WERI-Rb-1 (cell line): ENCODE measurements around the gene BSCL2.

Experiments used
- DNase-seq: peaks from one replicate; pipeline ENCODE4 v3.0.0-alpha.2; 2020
- H3K27ac ChIP-seq: fragments of 250-450 bp; sonication (Bioruptor Pico); 2 replicates; pipeline ENCODE4 v1.5.1; 2020; ENCODE audit warnings: mild to moderate bottlenecking, moderate library complexity
- H3K27me3 ChIP-seq: fragments of 250-450 bp; sonication (Bioruptor Pico); 2 replicates; pipeline ENCODE4 v1.5.1; 2021; ENCODE audit warnings: mild to moderate bottlenecking, low read depth, moderate library complexity; ENCODE audit not compliant: insufficient read depth, severe bottlenecking
- H3K36me3 ChIP-seq: fragments of 250-450 bp; sonication (Bioruptor Pico); 2 replicates; pipeline ENCODE4 v1.5.1; 2020; ENCODE audit warnings: mild to moderate bottlenecking, moderate library complexity
- H3K4me3 ChIP-seq: 2 replicates; pipeline ENCODE4 v1.5.1; 2011; ENCODE audit warnings: low read depth, mild to moderate bottlenecking, control low read depth, low read length
- H3K9me3 ChIP-seq: fragments of 250-450 bp; sonication (Bioruptor Pico); 2 replicates; pipeline ENCODE4 v1.5.1; 2021; ENCODE audit warnings: mild to moderate bottlenecking, moderate library complexity; ENCODE audit not compliant: severe bottlenecking
- TF ChIP-seq, protein P1 (sequence below): IDR thresholded peaks from 2 replicates; pipeline ENCODE4 v1.5.1; 2011; ENCODE audit warnings: low read depth, mild to moderate bottlenecking, control low read depth, inconsistent platforms, low read length

The BSCL2 gene

DNA sequence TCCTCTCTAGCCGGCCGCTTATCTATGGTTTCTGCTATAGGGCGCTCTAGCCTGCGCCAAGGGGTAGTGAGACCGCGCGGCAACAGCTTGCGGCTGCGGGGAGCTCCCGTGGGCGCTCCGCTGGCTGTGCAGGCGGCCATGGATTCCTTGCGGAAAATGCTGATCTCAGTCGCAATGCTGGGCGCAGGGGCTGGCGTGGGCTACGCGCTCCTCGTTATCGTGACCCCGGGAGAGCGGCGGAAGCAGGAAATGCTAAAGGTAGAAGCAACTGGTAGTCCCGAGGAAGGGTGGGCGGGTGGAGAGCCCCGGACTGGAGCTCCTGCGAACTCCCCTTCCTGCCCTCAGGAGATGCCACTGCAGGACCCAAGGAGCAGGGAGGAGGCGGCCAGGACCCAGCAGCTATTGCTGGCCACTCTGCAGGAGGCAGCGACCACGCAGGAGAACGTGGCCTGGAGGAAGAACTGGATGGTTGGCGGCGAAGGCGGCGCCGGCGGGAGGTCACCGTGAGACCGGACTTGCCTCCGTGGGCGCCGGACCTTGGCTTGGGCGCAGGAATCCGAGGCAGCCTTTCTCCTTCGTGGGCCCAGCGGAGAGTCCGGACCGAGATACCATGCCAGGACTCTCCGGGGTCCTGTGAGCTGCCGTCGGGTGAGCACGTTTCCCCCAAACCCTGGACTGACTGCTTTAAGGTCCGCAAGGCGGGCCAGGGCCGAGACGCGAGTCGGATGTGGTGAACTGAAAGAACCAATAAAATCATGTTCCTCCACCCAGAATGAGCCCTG lies 35.4 kb downstream of the BSCL2 start, which contains the start of the genes LBHD1 and UQCC3:
TSS of gene LBHD1 (minus strand) at position 660 of the 782 bp plus-strand sequence. CDS start 2,236 bp downstream, outside the sequence.
TSS of gene UQCC3 (plus strand) at position 66 of the 782 bp plus-strand sequence. CDS start at position 139, 73 bp downstream.
- H3K27me3 ChIP-seq = no peaks in the 10 kb centered on the region
- peak within 1 kb of the TSS; percentile 93 for H3K4me3 ChIP-seq
- peak; percentile 88 for DNase-seq
- peaks cover 58% of the 10 kb centered on the region for H3K36me3 ChIP-seq
- TF ChIP-seq, protein P1, sequence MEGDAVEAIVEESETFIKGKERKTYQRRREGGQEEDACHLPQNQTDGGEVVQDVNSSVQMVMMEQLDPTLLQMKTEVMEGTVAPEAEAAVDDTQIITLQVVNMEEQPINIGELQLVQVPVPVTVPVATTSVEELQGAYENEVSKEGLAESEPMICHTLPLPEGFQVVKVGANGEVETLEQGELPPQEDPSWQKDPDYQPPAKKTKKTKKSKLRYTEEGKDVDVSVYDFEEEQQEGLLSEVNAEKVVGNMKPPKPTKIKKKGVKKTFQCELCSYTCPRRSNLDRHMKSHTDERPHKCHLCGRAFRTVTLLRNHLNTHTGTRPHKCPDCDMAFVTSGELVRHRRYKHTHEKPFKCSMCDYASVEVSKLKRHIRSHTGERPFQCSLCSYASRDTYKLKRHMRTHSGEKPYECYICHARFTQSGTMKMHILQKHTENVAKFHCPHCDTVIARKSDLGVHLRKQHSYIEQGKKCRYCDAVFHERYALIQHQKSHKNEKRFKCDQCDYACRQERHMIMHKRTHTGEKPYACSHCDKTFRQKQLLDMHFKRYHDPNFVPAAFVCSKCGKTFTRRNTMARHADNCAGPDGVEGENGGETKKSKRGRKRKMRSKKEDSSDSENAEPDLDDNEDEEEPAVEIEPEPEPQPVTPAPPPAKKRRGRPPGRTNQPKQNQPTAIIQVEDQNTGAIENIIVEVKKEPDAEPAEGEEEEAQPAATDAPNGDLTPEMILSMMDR = no peak
- H3K9me3 ChIP-seq = no peaks in the 10 kb centered on the region
- peak within 1 kb of the TSS; percentile 88 for H3K27ac ChIP-seq

DNA sequence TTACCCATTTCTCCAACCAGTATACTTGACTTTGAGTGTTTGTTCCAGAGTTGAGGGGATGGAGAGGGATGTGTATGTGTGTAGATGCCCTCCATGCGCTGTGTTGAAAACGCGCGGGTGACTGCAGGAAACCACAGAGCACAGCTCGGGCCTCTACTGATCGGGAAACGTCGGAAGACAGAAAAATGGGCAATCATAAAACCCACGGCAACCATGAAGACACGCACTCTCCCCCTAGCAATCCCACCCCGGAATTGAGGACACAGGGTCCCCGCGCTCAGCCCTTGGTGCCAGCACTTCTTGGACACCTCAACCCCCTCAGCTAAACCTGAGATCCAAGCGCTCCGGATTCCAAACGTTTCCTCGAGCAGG lies 36.0 kb downstream of the BSCL2 start:
- Histone ChIP-seq H3K27ac (peak overlapping the region; percentile 88), H3K36me3 (peaks cover 58% of the 10 kb centered on the region), H3K27me3 (no peaks in the 10 kb centered on the region), H3K4me3 (peak overlapping the region; percentile 93), H3K9me3 (no peaks in the 10 kb centered on the region)
- TF ChIP-seq, protein P1 = no peak
- DNase-seq = no peak

DNA sequence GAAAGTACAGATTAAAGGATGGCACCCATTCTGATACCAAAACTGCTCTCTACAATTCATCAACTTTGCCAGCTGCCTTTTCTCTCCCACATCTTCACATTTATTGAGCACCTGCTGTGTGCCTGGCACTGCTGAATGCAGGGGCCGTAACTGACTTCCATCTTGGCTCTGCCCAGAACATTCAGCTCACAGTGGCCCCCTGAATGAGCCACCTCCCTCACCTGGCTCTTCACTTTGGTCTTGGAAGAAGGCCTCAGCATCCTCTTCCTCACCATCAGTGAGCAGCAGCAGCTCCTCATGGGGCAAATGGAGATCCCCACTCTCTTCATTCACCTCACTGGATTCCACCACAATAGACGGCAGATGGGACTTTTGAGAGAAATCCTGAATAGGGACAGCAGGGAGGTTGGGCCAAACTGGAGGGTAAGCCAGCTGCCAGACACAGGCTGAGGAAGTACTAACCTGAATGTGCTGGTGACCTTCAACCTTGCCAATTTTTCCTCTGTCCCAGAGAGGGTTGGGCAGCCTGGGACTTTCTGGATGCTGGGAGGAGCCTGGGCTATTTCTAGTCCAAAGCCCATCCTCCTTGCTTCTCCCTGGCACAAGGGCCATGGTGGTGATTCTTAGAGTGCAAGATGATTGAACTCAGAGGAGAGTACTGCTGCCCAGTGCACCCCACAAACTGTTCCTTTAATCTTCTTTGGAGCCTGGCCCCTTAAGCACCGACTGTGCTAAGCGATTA lies 37.6 kb downstream of the BSCL2 start:
- TF ChIP-seq, protein P1 = no peak
- H3K9me3 ChIP-seq = no peaks in the 10 kb centered on the region
- peak; percentile 79 for DNase-seq
- H3K36me3 ChIP-seq = peaks cover 53% of the 10 kb centered on the region
- peak overlapping the region; percentile 34 for H3K4me3 ChIP-seq
- peak overlapping the region; percentile 88 for H3K27ac ChIP-seq
- no peaks in the 10 kb centered on the region for H3K27me3 ChIP-seq

DNA sequence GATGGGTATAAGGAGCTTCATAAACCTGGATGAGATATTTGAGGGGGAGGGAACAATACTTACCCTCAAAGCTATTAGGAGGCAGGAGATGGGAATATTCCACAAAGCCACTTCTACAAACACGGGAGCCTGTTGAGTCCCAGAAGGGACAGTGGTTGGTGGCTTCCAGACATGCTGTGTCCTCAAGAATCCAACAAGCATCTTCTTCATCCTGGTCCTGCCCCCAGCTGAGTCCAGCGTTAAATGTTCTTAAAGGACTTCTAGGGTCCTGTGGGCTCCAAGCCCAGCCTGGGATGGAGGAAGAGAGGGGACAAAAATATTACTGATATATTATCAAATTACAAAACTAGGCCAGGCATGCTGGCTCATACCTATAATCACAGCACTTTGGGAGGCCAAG lies 39.8 kb downstream of the BSCL2 start:
- Histone ChIP-seq H3K27me3 (no peaks in the 10 kb centered on the region), H3K27ac (peak overlapping the region; percentile 87), H3K9me3 (no peaks in the 10 kb centered on the region), H3K4me3 (no peak overlapping the region), H3K36me3 (peaks cover 44% of the 10 kb centered on the region)
- no peak for DNase-seq
- TF ChIP-seq, protein P1 = no peak

DNA sequence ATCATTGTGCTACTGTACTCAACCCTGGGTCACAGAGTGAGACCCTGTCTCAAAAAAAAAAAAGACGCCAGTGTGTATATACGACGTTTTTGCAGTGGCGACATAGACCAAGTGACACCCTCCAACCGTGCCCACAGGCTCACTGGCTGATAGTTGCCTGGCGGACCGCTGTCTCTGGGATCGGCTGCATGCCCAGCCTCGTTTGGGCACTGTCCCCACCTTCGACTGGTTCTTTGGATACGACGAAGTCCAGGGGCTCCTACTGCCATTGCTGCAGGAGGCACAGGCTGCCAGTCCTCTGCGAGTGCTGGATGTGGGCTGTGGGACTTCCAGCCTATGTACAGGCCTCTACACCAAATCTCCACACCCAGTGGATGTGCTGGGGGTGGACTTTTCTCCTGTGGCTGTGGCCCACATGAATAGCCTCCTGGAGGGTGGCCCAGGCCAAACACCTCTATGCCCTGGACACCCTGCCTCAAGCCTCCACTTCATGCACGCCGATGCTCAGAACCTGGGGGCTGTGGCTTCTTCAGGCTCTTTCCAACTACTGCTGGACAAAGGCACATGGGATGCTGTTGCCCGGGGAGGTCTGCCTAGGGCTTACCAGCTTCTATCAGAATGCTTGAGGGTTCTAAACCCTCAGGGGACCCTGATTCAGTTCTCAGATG lies 40.8 kb downstream of the BSCL2 start:
- TF ChIP-seq, protein P1 = no peak
- H3K4me3 ChIP-seq = peak overlapping the region; percentile 96
- DNase-seq = no peak
- H3K27ac ChIP-seq = peak overlapping the region; percentile 87
- H3K36me3 ChIP-seq = peaks cover 47% of the 10 kb centered on the region
- H3K27me3 ChIP-seq = no peaks in the 10 kb centered on the region
- H3K9me3 ChIP-seq = no peaks in the 10 kb centered on the region
